ENCODE results near the gene SCUBE1.

GRCh38 chr22:43209971-43210370 is 133.2 kb downstream of the SCUBE1 start:
- no peak for TF ChIP-seq CTCF (IDR thresholded peaks at IDR 0.05)
- TF ChIP-seq TAF1 (IDR thresholded peaks at IDR 0.05; ENCODE audit: borderline replicate concordance, low read depth, low read length): no peak
- no peak for TF ChIP-seq REST (IDR thresholded peaks at IDR 0.05; ENCODE audit: low read depth, low read length)
- no peak for TF ChIP-seq NRF1 (IDR thresholded peaks at IDR 0.05; ENCODE audit: low read depth, low read length)
- no peak for TF ChIP-seq SIN3A (IDR thresholded peaks at IDR 0.05; ENCODE audit: borderline replicate concordance, low read depth, low read length)
- no peak for TF ChIP-seq RFX5 (IDR thresholded peaks at IDR 0.05; ENCODE audit: low read length)
- TF ChIP-seq EZH2phosphoT487 (IDR thresholded peaks at IDR 0.05; ENCODE audit: borderline replicate concordance, low read depth): no peak
- no peak for TF ChIP-seq RCOR1 (IDR thresholded peaks at IDR 0.05; ENCODE audit: low read length)
- TF ChIP-seq POLR2AphosphoS5 (IDR thresholded peaks at IDR 0.05; ENCODE audit: low read depth, low read length): no peak

All from SK-N-SH (cell line).